ENCODE data around the gene PLEKHA6. TPM values are rescaled to one million over a fixed set of nuclear protein-coding genes. Genes with fewer than 3 reads are reported as not detected.
"Not testable (repeated sequence)": the region's sequence is repeated elsewhere in the genome, so short reads cannot be mapped to it uniquely, and the experiment has no call there.

PLEKHA6 gene
- total RNA-seq, 2 donors from 2014 or later, result 0.37 to 1.3 TPM

DNA sequence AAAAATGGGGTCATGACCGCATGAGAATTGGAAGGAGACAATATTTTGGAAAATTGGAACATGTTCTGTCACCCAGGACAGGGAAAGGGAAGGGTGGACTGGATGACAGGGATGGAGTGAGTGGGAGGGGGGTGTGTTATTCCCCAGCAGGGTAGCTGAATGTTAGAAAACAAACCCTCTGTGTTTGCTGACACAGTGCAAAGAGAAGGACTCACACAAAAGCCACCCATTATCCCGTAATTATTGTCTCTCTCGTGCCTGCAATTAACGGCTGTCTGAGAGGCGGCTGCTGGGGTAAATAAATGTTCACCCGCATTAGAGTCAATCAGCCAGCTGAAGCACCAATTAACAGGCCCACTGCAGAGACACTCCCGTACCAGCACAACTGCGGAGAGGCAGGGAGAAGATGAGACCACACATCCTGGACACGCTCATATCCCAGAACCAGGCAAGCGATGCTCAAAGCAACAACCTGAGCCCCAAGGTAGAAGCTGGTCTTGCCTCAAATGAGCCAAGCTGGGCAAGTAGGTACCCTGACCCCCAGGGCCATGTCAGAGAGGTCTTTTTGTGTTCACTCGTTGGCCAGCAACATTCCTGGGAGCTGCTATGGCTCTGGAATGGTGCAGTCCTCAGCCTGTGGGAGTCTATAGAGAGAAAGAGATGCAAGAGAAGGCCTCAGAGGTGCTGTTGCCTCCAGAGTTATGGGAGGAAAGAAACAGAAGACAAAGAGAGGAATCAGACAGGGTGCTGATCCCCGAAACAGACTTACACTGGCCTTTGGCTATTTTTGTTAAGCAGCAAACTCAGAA lies 19.4 kb downstream of the PLEKHA6 start:
- no peak overlapping the region for H3K4me3 Mint-ChIP-seq
- no peaks in the 10 kb centered on the region for H3K9me3 Mint-ChIP-seq
- ATAC-seq (replicated peaks), result no peak
- H3K4me1 Mint-ChIP-seq, result peaks cover 1% of the 10 kb centered on the region
- no peaks in the 10 kb centered on the region for H3K36me3 Mint-ChIP-seq (ENCODE audit: low read depth)
- H3K27ac Mint-ChIP-seq, result no peak overlapping the region
- peaks cover 7% of the 10 kb centered on the region for H3K27me3 Mint-ChIP-seq

GRCh38 chr1:204339541-204339940 lies 20.2 kb downstream of the PLEKHA6 start:
- Mint-ChIP-seq H3K4me3 (no peak overlapping the region), H3K9me3 (no peaks in the 10 kb centered on the region), H3K4me1 (no peaks in the 10 kb centered on the region), H3K36me3 (ENCODE audit: low read depth) (no peaks in the 10 kb centered on the region), H3K27ac (no peak overlapping the region), H3K27me3 (peaks cover 6% of the 10 kb centered on the region)
- no peak for ATAC-seq (replicated peaks)

DNA sequence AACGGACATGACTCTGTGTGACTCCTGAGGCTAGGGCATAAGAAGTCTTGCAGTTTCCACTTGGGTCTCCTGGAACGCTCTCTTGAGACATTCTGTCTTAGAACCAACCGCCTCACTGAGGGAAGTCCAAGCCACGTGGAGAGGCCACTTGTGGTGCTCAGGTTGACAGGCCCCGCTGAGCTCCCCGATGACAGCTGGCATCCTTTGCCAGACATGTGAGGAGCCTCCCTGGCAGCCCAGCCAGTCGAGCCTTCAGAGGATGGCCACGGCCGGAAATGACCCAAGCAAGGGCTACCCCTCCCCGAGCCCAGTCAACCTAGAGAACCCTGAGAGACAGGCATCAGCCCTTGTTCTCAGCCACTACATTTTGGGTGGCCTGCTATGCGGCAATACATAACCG lies 20.7 kb downstream of the PLEKHA6 start:
- ATAC-seq (replicated peaks), result no peak
- H3K36me3 Mint-ChIP-seq (ENCODE audit: low read depth), result no peaks in the 10 kb centered on the region

DNA sequence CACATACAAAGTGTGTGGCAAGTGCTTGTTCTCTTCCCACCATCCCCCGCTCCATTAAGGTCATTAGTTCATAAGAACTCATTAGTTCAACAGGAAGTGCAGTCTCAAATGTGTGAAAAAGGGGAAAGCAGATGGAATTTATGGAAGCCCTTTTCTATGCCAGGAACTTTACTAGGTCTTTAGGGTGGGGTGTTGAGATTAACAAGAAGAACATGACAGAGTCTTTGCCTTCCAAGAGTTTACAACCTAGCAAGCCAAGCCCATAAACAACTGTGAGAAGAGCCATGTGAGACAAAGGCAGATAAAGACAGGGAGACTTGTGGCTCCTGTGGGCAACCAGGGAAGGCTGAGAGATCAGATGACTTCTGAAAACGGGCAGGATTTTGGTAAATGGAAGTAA lies 21.4 kb downstream of the PLEKHA6 start:
- H3K27me3 Mint-ChIP-seq, result peaks cover 6% of the 10 kb centered on the region
- H3K4me3 Mint-ChIP-seq, result no peak overlapping the region
- ATAC-seq (replicated peaks), result no peak
- no peaks in the 10 kb centered on the region for H3K4me1 Mint-ChIP-seq
- no peaks in the 10 kb centered on the region for H3K9me3 Mint-ChIP-seq
- H3K27ac Mint-ChIP-seq, result no peak overlapping the region
- H3K36me3 Mint-ChIP-seq (ENCODE audit: low read depth), result no peaks in the 10 kb centered on the region

More for the DNA sequence above, 20.7 kb downstream of the PLEKHA6 start:
- Mint-ChIP-seq H3K27me3 (peaks cover 6% of the 10 kb centered on the region), H3K4me3 (no peak overlapping the region), H3K9me3 (no peaks in the 10 kb centered on the region), H3K4me1 (no peaks in the 10 kb centered on the region), H3K27ac (no peak overlapping the region)

GRCh38 chr1:204337583-204337982 lies 22.1 kb downstream of the PLEKHA6 start:
- Mint-ChIP-seq H3K9me3 (no peaks in the 10 kb centered on the region), H3K27me3 (peaks cover 2% of the 10 kb centered on the region), H3K4me3 (no peak overlapping the region), H3K4me1 (no peaks in the 10 kb centered on the region), H3K27ac (no peak overlapping the region), H3K36me3 (ENCODE audit: low read depth) (no peaks in the 10 kb centered on the region)
- ATAC-seq (replicated peaks), result no peak

GRCh38 chr1:204337036-204337429 lies 22.7 kb downstream of the PLEKHA6 start:
- Mint-ChIP-seq H3K27me3 (no peaks in the 10 kb centered on the region), H3K4me3 (no peak overlapping the region), H3K36me3 (ENCODE audit: low read depth) (no peaks in the 10 kb centered on the region), H3K27ac (no peak overlapping the region), H3K9me3 (no peaks in the 10 kb centered on the region), H3K4me1 (no peaks in the 10 kb centered on the region)
- no peak for ATAC-seq (replicated peaks)

GRCh38 chr1:204336421-204337035 lies 23.2 kb downstream of the PLEKHA6 start:
- Mint-ChIP-seq H3K4me1 (no peaks in the 10 kb centered on the region), H3K4me3 (no peak overlapping the region), H3K36me3 (ENCODE audit: low read depth) (no peaks in the 10 kb centered on the region), H3K27ac (no peak overlapping the region), H3K27me3 (peaks cover 1% of the 10 kb centered on the region), H3K9me3 (no peaks in the 10 kb centered on the region)
- no peak for ATAC-seq (replicated peaks)

GRCh38 chr1:204335533-204335932 lies 24.2 kb downstream of the PLEKHA6 start:
- no peak for ATAC-seq (replicated peaks)
- Mint-ChIP-seq H3K27me3 (peaks cover 5% of the 10 kb centered on the region), H3K36me3 (ENCODE audit: low read depth) (no peaks in the 10 kb centered on the region), H3K27ac (no peak overlapping the region), H3K4me3 (no peak overlapping the region), H3K4me1 (no peaks in the 10 kb centered on the region), H3K9me3 (no peaks in the 10 kb centered on the region)

GRCh38 chr1:204335085-204335484 lies 24.6 kb downstream of the PLEKHA6 start:
- Mint-ChIP-seq H3K27ac (no peak overlapping the region), H3K27me3 (peaks cover 5% of the 10 kb centered on the region), H3K9me3 (no peaks in the 10 kb centered on the region), H3K4me3 (no peak overlapping the region), H3K4me1 (no peaks in the 10 kb centered on the region), H3K36me3 (ENCODE audit: low read depth) (no peaks in the 10 kb centered on the region)
- no peak for ATAC-seq (replicated peaks)

DNA sequence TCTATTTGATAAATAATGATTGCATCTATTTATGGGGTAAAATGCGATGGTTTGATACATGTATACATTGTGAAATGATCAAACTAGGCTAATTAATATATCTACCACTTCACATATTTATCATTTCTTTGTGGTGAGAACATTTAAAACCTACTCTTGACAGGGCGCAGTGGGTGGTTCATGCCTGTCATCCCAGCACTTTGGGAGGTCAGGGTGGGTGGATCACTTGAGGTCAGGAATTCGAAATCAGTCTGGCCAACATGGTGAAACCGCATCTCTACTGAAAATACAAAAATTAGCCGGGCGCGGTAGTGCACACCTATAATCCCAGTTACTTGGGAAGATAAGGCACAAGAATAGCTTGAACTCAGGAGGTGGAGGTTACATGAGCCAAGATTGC lies 25.3 kb downstream of the PLEKHA6 start:
- H3K4me3 Mint-ChIP-seq, result no peak overlapping the region
- H3K9me3 Mint-ChIP-seq, result no peaks in the 10 kb centered on the region
- H3K27me3 Mint-ChIP-seq, result peaks cover 5% of the 10 kb centered on the region
- no peak for ATAC-seq (replicated peaks)
- H3K4me1 Mint-ChIP-seq, result no peaks in the 10 kb centered on the region
- no peaks in the 10 kb centered on the region for H3K36me3 Mint-ChIP-seq (ENCODE audit: low read depth)
- H3K27ac Mint-ChIP-seq, result no peak overlapping the region

- Mint-ChIP-seq H3K27ac (no peak overlapping the region), H3K4me3 (no peak overlapping the region), H3K4me1 (no peaks in the 10 kb centered on the region), H3K9me3 (no peaks in the 10 kb centered on the region), H3K36me3 (ENCODE audit: low read depth) (no peaks in the 10 kb centered on the region), H3K27me3 (peaks cover 10% of the 10 kb centered on the region)
- no peak for ATAC-seq (replicated peaks)
Measured at GRCh38 chr1:204333427-204333826, 26.3 kb downstream of the PLEKHA6 start.

DNA sequence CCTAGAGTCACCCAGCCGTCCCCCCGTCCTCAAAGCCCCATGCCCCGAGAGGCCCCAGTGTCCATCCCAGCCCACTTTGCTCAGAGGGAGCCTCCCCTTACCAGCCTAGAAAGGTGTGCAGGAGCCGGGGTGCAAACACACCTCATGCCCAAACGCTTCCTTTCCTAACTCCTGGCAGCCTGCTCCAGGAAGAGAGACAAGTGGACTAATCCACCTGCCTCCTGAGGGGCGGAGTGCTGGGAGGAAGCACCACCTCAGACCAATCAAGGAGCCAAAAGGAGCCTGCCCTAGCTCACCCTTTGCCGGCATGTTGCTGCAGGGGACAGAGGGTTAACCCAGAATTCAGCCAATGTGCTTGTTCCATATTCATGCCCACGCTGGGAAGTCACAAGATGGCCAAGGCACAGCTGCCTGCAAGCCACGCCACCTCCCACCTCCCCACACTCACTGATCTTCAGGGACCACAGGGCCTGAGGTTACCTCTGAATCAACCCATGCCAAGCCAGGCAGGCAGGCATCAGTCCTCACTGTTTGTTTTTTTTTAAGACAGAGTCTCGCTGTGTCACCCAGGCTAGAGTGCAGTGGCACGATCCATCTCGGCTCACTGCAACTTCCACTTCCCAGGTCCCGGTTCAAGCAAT lies 27.8 kb downstream of the PLEKHA6 start:
- no peak for ATAC-seq (replicated peaks)
- H3K27me3 Mint-ChIP-seq, result peaks cover 10% of the 10 kb centered on the region
- no peaks in the 10 kb centered on the region for H3K36me3 Mint-ChIP-seq (ENCODE audit: low read depth)
- H3K9me3 Mint-ChIP-seq, result no peaks in the 10 kb centered on the region
- no peak overlapping the region for H3K4me3 Mint-ChIP-seq
- H3K27ac Mint-ChIP-seq, result no peak overlapping the region
- no peaks in the 10 kb centered on the region for H3K4me1 Mint-ChIP-seq

- ATAC-seq (replicated peaks), result no peak
- H3K4me1 Mint-ChIP-seq, result no peaks in the 10 kb centered on the region
- peaks cover 11% of the 10 kb centered on the region for H3K27me3 Mint-ChIP-seq
- H3K36me3 Mint-ChIP-seq (ENCODE audit: low read depth), result no peaks in the 10 kb centered on the region
- H3K27ac Mint-ChIP-seq, result no peak overlapping the region
- H3K9me3 Mint-ChIP-seq, result no peaks in the 10 kb centered on the region
- no peak overlapping the region for H3K4me3 Mint-ChIP-seq
Measured at GRCh38 chr1:204331275-204331674, 28.5 kb downstream of the PLEKHA6 start.

- not testable (repeated sequence) for H3K27ac Mint-ChIP-seq; H3K9me3 Mint-ChIP-seq; ATAC-seq (replicated peaks); H3K4me3 Mint-ChIP-seq; H3K36me3 Mint-ChIP-seq (ENCODE audit: low read depth)
- Mint-ChIP-seq H3K27me3 (peaks cover 16% of the 10 kb centered on the region), H3K4me1 (peaks cover 13% of the 10 kb centered on the region)
Measured at GRCh38 chr1:204327870-204328269, 31.9 kb downstream of the PLEKHA6 start.

DNA sequence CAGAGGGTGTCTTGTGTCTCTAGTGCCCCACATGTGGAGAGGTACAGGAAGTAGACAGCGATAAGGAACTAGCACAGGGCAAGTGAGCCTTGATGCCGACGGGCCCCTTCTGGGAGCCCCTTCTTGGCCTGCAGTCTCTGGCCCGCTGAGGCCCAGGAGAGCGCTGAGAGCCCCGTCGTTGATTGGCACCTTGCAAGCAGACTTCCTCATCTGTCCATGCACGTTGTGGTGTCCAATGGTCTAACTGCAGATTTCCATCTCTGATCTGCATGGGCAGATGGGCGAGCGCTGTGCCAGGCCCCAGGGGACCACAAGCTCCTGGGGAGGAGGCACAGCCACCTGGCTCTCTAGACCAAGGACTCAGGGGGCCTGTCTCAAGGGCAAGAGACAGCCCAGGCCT lies 32.4 kb downstream of the PLEKHA6 start:
- H3K4me3 Mint-ChIP-seq, result no peak overlapping the region
- no peaks in the 10 kb centered on the region for H3K36me3 Mint-ChIP-seq (ENCODE audit: low read depth)
- H3K27me3 Mint-ChIP-seq, result peaks cover 20% of the 10 kb centered on the region
- no peaks in the 10 kb centered on the region for H3K9me3 Mint-ChIP-seq
- ATAC-seq (replicated peaks), result no peak
- peaks cover 16% of the 10 kb centered on the region for H3K4me1 Mint-ChIP-seq
- no peak overlapping the region for H3K27ac Mint-ChIP-seq

All from activated T-helper 17 cell treated with anti-CD3 and anti-CD28 coated beads, Interleukin-2, amount 50 U/mL, for 72 hours (primary cell).